NOMO-1 treated with dmso at 0.1 percent for 144 hours (cell line): ENCODE measurements around the gene CFD.

ENCODE experiments used
- DNase-seq: peaks from one replicate; lab custom pipeline; 2025; ENCODE audit not compliant: unreplicated experiment; lab: John Stamatoyannopoulos, UW

The CFD gene

DNA sequence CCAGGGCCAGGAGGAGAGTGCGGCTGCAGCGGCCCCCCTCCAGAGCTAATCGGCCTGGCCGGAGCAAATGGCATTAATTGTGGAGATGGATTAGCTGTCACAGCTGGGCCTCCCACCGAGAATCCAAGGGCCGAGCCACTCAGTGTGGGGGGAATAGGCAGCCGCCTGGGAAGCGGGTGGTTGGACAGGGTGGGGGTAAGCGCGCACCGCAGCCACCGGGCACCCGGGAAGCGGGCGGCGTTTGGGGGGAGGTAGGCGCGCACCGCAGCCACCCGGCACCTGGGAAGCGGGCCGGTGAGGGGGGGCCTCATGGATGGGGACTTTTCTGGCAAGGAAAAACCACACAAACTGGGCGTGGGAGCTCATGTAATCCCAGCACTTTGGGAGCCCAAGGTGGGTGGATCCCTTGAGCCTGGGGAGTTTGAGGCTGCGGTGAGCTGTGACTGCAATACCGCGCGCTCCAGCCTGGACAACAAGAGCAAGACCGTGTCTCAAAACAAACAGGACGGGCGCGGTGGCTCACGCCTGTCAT, 43.9 kb downstream of the CFD start:
- DNase-seq = no peak

- DNase-seq = no peak
Measured at GRCh38 chr19:904545-904944, 45.1 kb downstream of the CFD start.

GRCh38 chr19:906480-906879, 47.0 kb downstream of the CFD start:
- no peak for DNase-seq

GRCh38 chr19:907183-907853, 47.9 kb downstream of the CFD start:
- DNase-seq = no peak

- DNase-seq = no peak
Measured at GRCh38 chr19:911197-912033, 52.0 kb downstream of the CFD start.

DNA sequence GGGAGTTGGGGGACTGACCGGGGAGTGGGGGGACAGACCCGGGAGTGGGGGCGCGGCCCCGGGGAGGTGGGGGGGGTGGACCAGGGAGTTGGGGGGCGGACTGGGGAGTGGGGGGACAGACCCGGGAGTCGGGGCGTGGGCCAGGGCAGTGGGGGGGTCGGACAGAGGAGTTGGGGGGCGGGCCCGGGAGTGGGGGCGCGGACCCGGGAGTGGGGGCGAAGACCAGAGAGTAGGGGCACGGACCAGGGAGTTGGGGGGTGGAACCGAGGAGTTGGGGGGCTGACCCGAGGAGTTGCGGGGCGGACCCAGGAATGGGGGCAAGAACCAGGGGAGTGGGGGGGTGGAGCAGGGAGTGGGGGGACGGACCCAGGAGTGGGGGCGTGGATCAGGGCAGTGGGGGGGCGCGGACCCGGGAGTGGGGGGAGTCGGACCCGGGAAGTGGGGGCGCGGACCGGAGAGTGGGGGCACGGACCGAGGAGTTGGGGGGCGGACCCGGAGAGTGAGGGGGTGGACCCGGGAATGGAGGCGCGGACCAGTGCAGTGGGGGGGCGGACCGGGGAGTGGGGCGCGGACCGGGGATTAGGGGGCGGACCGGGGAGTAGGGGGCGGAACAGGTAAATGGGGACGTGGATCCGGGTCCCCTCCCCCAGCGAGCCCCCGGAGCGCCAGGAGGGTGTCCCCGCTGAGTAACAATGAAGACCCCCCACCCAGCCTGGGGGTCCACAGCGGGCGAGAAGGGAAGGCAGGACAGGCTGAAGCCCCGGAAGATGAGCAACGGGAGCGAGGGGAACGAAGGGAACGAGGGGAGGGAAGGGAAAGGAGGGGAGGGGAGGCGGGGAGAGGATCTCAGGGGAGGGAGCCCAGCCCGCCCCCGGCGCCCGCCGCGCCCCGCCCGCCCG, 53.0 kb downstream of the CFD start:
- no peak for DNase-seq
